Ramos (cell line): Measurements from ENCODE around the gene CYP4A22.

Experiments used
- in situ Hi-C: fragments of 300-500 bp; cut with MboI; formaldehyde crosslinking; loops from one replicate; pipeline ENCODE4 v1.14.3; 2022; ENCODE audit warnings: low sequenced_read_pairs; ENCODE audit not compliant: unreplicated experiment

CYP4A22 gene

DNA sequence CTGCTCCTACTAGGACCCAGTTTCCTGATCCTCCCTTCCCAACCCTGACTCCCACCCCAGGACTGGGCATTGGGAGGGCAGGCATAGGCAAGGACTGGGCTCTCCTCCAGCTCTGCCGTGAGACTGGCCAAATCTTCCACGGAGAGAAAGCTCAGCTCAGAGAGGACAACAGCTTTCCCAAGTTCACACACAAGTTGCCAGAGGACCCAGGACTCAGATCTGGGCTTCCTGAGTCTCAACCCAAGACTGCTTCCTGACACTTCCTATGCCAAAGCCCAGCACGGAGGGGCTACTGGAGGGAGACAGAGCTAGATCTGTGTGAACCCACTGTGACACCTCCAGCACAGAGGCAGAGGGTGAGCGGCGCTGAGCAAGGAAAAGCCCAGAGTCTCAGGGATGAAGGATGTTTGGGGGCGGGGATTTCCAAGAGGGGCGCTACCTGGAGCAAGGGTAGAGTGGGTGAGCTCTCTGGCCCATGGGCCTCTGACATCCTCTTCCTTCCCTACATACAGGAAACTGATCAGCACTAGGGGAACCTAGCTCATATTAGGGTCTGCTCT, 45.5 kb downstream of the CYP4A22 start:
- in situ Hi-C loops, result loop anchor here (25.0 kb wide), 1 partner anchor 530 kb away; no protein-coding TSS in a partner anchor

DNA sequence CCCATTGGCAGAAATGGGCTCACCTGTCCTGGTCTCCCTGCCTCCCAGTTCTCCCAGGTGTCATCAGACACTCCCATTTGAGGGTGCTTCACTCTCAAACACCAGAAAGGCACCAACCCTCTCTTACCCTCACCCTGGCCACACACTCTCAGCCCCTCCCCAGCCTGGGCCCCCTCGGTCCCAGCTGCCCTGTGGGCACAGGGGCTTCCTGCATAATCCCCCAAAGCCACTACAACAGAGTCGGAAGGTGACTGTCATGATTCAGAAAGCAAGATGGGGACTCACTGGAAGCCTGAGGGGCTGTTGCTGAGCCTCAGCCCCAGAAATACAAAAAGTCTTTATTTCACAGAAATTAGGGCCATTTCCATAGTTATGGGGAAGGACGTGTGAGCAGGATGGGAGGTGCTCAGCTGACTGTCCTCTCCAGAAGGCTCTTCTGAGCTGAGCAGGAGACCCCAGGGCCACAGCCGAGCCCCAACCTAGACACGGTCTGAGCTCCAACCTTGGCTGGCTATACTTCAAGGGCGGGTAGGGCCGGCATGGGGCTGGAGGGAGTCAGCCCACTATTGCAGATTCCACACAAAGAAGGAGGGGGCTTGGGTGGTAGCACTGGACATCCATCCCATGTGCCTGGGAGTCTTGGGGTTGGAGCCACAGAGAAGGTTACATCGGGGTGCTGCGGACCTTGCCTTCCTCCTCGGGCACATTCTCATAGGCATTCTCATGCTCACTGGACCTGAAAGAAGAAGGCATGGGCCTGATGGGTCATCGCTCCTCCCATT, 46.3 kb downstream of the CYP4A22 start:
- in situ Hi-C loops, result loop anchor here (25.0 kb wide), 1 partner anchor 529 kb away; no protein-coding TSS in a partner anchor

DNA sequence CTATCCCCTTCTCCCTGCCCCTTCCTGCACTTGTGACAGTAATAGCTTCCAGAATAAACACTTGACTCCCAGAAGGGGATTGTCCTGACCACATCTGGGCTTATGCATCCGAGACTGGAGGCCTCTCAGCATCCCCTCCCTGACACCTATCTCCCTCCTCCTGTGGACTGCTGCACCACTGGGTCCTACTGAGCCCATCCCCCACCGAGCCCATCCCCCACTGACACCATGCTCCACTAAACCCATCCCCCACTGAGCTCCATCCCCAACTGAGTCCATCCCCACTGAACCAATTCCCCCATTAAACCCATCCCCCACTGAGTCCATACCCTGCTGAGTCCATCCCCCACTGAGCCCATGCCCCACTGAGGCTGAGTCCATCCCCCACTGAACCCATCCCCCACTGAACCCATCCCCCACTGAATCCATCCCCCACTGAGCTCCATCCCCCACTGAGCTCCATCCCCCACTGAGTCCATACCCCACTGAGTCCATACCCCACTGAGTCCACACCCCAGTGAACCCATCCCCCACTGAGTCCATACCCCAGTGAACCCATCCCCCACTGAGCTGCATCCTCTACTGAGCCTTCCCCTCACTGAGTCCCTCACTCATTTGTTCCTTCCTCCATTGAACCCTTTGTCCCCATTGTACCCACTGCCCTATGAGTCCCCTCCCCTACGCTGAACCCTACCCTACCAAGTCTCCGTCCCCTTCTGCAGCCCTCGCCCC, 47.0 kb downstream of the CYP4A22 start:
- in situ Hi-C loops, result loop anchor here (25.0 kb wide), 1 partner anchor 528 kb away; no protein-coding TSS in a partner anchor

DNA sequence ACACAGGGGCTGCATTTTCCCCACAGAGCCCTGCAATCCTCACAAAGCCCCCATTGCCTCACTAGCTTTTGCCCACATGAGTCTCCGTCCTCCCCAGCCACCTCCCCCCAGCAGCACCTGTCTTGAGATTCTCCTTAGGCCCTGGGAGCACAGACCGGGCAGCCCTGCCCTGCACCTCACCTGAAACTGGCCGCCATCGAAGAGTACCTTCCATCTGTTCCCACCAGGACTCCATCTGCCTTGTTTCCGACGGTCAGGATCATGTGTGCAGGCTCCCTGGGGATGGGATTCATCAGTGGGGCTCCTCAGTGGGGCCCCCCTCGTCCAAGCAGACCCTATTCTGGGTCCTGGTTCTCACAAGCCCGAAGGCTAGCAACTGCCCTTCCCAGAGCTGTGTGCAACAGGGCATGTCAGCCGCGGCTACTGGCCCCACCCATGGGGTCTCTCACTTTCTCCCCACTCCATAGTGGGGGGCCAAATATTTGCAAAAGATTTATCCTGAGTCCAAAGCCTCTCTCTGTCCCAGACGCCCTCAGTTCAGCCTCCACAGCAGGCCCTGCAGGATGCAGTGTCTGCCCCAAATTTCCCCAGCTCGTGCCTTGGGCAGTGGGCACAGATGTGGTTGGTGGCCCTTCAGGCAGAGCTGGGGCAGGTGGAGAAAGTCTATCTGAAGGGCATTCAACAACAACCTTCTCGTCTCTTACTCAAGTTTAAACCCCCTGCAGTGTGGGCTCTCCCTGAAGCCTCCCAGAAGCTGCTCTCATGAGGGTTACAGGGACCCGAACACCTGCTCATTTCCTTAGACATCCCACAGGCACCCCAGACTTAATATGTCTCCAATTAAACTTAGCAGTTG, 47.8 kb downstream of the CYP4A22 start:
- in situ Hi-C loops, result loop anchor here (25.0 kb wide), 1 partner anchor 527 kb away; no protein-coding TSS in a partner anchor

DNA sequence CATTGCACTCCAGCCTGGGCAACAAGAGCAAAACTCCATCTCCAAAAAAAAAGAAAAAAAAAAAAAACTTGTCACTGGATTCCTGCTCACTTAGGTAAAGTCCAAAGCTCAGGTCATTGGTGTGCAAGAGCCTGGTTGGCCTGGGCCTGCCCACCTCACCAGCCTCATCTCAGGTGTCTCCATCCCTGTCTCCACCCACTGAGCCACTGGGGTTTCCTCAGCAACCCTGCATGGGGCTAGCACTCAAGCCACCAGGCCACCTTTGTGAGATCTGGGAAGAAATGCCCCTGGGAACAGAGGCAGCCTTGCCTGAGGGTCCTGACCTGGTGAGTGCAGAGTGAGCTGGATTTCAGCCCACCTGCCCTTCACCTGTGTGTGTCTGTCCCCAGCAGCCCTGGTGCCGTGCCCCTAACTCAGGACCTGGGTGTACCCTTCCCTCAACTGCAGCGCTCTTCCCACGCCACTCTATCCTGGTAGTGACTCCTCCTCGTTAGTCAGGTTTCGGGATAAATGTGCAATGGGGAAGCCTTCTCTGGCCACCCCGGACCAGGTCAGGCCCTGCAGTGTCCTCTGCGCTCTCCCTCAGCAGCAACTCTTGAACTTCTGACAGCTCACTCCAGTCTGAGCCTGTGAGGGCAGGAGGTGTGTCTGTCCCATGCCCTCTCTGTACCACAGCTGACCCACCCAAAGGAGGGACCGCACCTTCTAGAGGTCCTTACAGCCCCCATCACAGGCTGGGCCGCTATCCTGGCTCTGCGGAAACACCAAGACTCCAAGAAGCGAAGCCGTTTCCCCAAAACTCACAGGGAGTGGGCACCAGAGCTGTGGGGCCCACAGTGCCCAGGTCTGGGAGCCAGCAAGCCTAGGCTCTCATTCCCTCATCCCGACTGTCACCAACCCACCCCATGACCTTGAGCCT, 49.3 kb downstream of the CYP4A22 start:
- in situ Hi-C loops, result loop anchor here (25.0 kb wide), 1 partner anchor 526 kb away; no protein-coding TSS in a partner anchor

DNA sequence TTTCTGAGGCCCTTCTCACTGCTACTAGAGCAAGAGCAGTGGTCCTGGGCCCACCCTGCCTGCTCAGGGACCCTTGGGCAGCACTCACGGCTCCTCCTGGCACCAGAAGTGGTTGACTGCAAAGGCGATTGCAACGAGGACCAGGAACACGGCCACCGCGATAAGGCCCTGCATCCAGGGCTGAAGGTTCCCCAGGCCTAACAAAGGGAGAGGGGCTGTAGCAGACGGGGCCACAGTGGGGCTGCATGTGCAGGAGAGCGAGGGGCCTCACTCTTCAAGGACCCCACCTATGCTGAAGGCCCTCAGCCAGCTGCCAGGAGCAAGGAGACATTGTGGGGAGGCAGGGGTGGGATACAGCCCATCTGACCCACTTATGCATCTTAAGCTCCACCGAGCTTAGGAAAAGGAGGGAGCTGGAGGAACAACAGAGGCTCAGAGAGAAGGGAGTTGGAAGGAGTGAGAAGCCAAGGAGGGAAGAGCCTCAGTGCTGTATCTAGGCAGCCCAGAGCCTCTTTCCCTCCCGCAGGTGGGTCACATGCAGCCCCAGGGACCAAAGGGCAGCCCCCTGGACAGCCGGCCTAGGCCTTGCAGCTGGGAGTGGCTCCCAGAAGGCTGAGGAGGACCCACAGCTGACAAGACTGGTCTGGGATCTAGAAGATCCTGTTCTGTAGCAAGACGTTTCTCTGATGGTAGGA, 50.1 kb downstream of the CYP4A22 start:
- in situ Hi-C loops, result loop anchor here (25.0 kb wide), 1 partner anchor 525 kb away; no protein-coding TSS in a partner anchor

DNA sequence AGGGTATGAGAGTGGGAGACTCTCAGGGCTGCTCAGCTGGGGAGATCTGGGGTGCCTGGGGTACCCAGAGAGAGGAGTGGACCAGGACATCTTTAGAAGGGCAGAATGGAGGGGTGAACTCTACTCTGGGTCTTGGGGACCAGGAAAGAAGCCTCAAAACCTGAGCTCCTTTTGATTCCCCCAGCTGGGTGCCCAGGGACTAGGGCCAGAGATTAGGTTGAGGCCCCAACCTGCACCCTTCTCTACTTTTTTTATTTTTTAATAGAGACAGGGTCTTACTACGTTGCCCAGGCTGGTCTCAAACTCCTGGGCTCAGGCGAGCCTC, 50.6 kb downstream of the CYP4A22 start:
- in situ Hi-C loops, result loop anchor here (25.0 kb wide), 1 partner anchor 524 kb away; no protein-coding TSS in a partner anchor

DNA sequence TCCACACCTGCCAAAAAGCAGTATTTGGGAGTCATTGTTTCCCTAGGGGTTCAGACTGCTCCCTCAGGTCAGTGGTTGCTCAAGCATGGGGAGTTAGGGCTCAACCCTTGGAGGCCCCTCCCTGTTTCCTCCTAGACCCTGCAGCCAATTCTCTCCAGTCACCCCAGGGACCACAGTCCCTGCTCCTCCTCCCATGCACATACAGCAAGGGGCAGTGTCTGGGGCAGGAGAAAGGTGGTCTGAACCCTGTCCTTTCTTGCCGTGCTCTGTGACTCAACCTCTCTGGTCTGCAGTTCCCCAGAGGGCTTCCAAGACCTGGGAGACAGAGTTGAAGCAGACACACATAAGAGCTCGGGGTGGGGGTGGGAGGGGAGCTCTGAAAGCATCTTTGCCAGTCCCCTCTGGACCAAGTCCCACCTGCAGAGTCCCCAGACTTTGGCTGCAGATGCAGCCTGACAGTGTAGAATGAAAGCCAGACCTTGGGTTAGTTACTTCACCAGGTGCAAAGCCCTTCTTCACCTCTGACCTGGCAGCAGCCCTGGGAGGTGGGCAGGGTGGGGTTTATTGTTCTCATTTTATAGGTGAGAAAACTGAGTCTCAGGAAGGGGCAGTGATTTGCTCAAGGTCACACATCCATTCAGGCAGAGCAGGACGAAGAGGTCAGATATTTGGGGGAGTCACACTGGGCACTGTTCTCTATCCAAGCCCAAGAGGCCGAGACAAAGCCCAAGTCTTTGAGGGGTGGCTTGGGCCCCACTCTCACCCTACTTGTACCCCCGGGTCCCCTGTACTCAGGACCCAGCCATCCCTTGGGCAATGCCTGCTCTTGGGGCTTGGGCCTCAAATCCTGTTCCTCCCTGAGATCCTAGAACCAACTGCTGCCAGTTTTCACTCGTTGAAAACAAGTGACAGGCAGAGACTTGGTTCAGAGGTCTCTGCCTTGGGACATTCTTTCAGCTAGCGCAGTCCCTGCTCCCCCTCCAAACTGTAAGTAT, 51.8 kb downstream of the CYP4A22 start:
- in situ Hi-C loops, result loop anchor here (25.0 kb wide), 1 partner anchor 523 kb away; no protein-coding TSS in a partner anchor

DNA sequence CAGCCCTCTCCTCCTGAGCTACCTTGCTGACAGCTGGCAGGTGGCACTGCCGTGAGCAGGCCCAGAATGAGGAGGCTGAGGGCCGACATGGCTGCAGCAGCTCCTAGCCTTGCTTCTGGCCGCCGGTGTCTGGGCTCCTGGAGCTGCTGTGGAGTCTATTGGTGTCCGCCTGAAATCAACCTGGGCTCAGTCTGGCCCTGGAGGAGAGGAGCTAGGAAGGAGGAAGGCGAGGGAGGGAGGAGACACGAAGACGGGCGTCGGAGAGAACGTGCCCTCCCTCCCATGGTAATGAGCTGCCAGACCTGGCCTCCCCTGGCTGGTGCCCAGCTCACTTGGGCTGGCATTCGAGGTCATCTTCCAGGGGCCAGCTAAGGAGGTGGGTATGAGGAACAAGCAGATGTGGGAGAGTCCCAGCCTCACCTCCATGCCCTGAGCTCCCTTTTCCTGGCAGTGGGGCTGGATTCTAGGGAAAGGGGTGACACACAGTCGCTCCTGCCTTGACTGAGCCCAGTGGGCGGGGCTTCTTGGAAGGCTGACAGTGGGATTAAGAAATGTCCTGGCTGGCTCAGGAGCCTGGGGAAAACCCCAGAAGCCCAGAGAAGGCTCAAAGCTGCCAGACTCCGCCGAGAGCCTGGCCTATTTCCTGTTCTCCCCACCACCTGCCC, 52.7 kb downstream of the CYP4A22 start, which contains the start of gene PDZK1IP1:
TSS of gene PDZK1IP1 (minus strand) at position 193 of the 665 bp plus-strand sequence. CDS start at position 89, 104 bp downstream.
- in situ Hi-C loops, result loop anchor here (25.0 kb wide), 1 partner anchor 522 kb away; no protein-coding TSS in a partner anchor

DNA sequence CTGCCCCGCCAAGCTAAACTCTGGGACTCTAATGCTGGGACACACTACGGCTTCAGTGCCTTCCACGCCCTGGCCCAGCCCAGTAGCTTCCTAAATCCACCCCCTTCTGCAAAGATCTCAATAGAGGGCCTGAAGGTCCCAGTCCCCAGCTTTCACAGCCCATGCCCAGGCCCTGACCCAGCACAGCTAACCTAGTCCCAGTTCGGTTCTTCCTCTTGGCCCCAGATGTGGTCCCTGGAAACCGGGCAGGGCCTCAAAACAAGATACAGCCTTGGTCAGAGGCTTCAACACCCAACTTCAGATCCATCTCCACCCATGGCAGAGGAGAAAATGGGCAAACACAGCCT, 53.2 kb downstream of the CYP4A22 start:
- in situ Hi-C loops, result loop anchor here (25.0 kb wide), 1 partner anchor 522 kb away; no protein-coding TSS in a partner anchor

DNA sequence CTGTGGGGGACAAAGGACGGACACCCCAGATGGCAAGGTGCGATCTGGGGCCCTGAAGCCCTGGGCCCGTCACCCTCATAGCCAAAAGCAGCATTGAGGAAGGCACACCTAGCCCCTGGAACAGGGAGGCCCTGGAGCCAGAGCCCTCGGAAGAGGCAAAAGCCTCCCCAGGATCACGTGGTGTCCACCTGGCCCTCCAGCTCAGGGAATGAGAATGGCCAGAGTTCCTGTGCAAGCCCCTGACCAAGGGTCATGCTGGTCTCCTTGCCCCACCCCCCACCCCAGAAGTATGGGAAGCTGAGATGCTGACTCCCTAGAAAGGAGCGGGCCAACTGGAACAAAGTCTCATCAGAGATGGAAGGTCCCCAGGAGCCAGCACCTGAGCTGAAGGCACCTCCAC, 53.6 kb downstream of the CYP4A22 start:
- in situ Hi-C loops, result loop anchor here (25.0 kb wide), 1 partner anchor 521 kb away; no protein-coding TSS in a partner anchor

DNA sequence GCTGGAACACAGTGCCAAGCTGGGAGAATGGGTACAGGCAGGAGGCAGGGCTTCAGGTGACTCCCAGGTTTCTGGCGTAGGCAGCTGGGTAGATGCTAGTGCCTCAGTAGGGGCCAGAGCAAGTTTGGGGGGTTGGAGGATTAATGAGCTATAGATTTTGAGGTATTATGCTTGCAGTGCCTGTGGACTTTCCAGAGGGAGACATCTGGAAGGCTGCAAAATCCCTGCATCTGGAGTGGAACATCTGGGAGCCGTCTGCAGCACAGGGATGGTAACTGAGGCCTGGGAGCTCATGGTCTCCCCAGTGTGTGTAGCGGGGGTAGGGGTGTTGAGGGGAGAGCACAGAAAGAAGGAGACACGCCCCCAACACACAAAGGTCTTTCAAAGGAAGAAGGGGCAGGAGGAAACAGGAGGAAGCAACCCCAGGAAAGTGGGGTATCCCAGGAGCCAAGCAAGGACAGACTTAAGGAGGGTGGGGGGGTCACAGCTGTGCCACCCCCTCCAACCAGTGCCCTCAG, 54.8 kb downstream of the CYP4A22 start:
- in situ Hi-C loops, result loop anchor here (25.0 kb wide), 1 partner anchor 520 kb away; no protein-coding TSS in a partner anchor

DNA sequence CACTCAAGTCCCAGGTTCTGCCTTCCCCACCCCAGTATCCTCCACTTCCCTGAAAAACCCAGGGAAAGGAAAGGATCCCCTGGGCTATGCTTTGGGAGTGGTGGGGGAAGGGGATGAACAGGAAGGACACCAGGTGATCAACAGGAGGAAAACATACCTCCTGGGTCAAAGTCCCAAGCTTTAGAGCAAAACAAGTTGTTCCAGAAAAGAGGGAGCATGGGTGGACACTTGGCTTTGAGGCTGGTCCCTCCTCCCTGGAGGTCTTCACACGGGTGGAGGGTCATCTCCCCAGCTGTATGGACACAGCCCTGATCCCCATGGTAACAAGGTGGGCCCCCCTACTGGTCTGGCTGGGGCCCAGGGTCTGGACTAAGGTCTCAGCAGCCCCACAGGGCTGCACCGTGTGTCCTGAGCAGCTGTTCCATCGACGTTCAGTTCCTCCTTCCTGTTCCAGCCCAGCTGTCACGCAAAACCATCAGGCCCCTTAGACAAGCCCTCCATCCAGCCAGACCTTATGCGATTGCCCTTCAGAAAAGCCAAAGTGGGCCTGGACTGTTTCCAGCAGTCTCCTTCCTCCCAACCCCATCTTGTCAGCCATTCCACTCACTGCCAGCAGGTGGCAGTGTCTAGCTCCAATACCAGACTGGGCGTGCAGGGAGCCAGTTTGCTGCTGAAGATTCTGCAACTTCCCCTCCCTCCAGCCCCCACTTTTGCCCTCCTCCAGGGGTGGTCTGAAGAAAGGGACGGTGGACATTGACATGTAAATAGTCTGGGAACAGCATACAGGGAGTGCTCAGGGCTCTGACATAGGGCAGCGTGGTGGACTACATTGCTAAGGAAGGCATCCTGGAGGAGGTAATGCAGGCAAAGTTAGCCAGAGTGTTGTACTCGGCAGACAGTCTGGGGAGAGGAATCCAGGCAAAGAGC, 55.5 kb downstream of the CYP4A22 start:
- in situ Hi-C loops, result loop anchor here (25.0 kb wide), 1 partner anchor 520 kb away; no protein-coding TSS in a partner anchor

DNA sequence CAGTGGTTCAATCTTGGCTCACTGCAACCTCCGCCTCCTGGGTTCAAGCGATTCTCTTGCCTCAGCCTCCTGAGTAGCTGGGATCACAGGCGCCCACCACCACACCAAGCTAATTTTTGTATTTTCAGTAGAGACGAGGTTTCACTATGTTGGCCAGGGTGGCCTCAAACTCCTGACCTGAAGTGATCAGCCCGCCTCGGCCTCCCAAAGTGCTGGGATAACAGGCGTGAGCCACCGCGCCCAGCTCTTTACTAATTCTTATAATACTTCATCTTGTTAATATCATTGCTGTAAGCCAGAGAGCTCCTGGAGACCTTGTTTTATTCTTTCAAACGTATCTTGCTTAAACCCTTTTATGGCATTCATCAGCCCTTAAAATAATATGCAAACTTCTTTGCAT, 56.3 kb downstream of the CYP4A22 start:
- in situ Hi-C loops, result loop anchor here (25.0 kb wide), 1 partner anchor 519 kb away; no protein-coding TSS in a partner anchor

DNA sequence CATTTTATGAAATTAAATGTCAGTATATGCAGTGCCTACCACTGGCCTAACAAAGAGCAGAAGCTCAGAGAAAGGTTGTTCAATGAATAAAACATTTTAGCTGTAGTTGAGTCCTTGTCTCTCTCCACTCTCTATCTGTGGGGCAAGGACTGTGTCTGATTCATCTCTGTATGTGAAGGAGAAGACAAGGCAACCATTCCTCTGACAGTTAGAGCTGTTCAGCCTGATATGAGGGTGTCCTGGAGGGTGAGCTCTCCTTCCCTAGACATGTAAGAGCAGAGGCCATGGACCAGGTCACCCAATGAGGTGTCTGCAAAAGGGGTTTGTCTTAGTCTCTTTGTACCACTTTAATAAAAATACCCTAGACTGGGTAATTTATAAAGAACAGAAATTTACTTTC, 57.1 kb downstream of the CYP4A22 start:
- in situ Hi-C loops, result loop anchor here (25.0 kb wide), 1 partner anchor 518 kb away; no protein-coding TSS in a partner anchor
